ENCODE results near the gene MARK2. TPM values are rescaled to one million over a fixed set of nuclear protein-coding genes. Genes with fewer than 3 reads are reported as not detected.

Gene MARK2
- total RNA-seq, 1 experiment from 2014 or later: 39.8 TPM

GRCh38 chr11:63923319-63923718 lies 84.4 kb downstream of the MARK2 start:
- no TSS peak for BruUV-seq (replicated peaks)
- Mint-ChIP-seq H3K9me3 (ENCODE audit: unreplicated experiment) (no peaks in the 10 kb centered on the region), H3K36me3 (ENCODE audit: insufficient read depth, unreplicated experiment) (no peaks in the 10 kb centered on the region), H3K4me3 (ENCODE audit: unreplicated experiment) (no peak overlapping the region), H3K27me3 (ENCODE audit: insufficient read depth, unreplicated experiment) (no peaks in the 10 kb centered on the region), H3K4me1 (ENCODE audit: insufficient read depth, unreplicated experiment) (peaks cover 4% of the 10 kb centered on the region), H3K27ac (ENCODE audit: low read depth, unreplicated experiment) (no peak overlapping the region)
- no peak for TF ChIP-seq CTCF (IDR thresholded peaks at IDR 0.05; ENCODE audit: unreplicated experiment)
- DNase-seq (ENCODE audit: unreplicated experiment): no peak
- CTCF ChIA-PET: no interaction called here
- POLR2A ChIA-PET: no interaction called here
- intact Hi-C loops (cut with micrococcal nuclease): no loop called here

- no peak for TF ChIP-seq CTCF (IDR thresholded peaks at IDR 0.05; ENCODE audit: unreplicated experiment)
- DNase-seq (ENCODE audit: unreplicated experiment): no peak
- no peaks in the 10 kb centered on the region for H3K27me3 Mint-ChIP-seq (ENCODE audit: insufficient read depth, unreplicated experiment)
- BruUV-seq (replicated peaks): no TSS peak
- H3K27ac Mint-ChIP-seq (ENCODE audit: low read depth, unreplicated experiment): no peak overlapping the region
- H3K36me3 Mint-ChIP-seq (ENCODE audit: insufficient read depth, unreplicated experiment): peaks cover 7% of the 10 kb centered on the region
- H3K4me3 Mint-ChIP-seq (ENCODE audit: unreplicated experiment): no peak overlapping the region
- intact Hi-C loops (cut with micrococcal nuclease): loop anchor here (10.0 kb wide), 1 partner anchor 45 kb away; no protein-coding TSS in a partner anchor
- no peaks in the 10 kb centered on the region for H3K4me1 Mint-ChIP-seq (ENCODE audit: insufficient read depth, unreplicated experiment)
- ChIA-PET CTCF (interaction anchor here (0.7 to 1.9 kb wide), 3 partner anchors 16 to 96 kb away, joined by 3 to 7 read pairs (median 3); no protein-coding TSS in a partner anchor), POLR2A (interaction anchor here (0.6 kb wide), 1 partner anchor 135 kb away, joined by 3 read pairs; no protein-coding TSS in a partner anchor)
- H3K9me3 Mint-ChIP-seq (ENCODE audit: unreplicated experiment): no peaks in the 10 kb centered on the region
Measured at GRCh38 chr11:63929616-63930015, 90.7 kb downstream of the MARK2 start.

GRCh38 chr11:63931045-63931444 lies 92.1 kb downstream of the MARK2 start:
- ChIA-PET CTCF (interaction anchor here (0.6 to 1.9 kb wide), 3 partner anchors 22 to 94 kb away, joined by 3 to 7 read pairs (median 4); no protein-coding TSS in a partner anchor), POLR2A (no interaction called here)
- Mint-ChIP-seq H3K27ac (ENCODE audit: low read depth, unreplicated experiment) (no peak overlapping the region), H3K9me3 (ENCODE audit: unreplicated experiment) (no peaks in the 10 kb centered on the region), H3K36me3 (ENCODE audit: insufficient read depth, unreplicated experiment) (peaks cover 7% of the 10 kb centered on the region), H3K27me3 (ENCODE audit: insufficient read depth, unreplicated experiment) (no peaks in the 10 kb centered on the region), H3K4me3 (ENCODE audit: unreplicated experiment) (no peak overlapping the region), H3K4me1 (ENCODE audit: insufficient read depth, unreplicated experiment) (no peaks in the 10 kb centered on the region)
- intact Hi-C loops (cut with micrococcal nuclease): loop anchor here (10.0 kb wide), 1 partner anchor 46 kb away; no protein-coding TSS in a partner anchor
- no TSS peak for BruUV-seq (replicated peaks)
- DNase-seq (ENCODE audit: unreplicated experiment): no peak
- no peak for TF ChIP-seq CTCF (IDR thresholded peaks at IDR 0.05; ENCODE audit: unreplicated experiment)

GRCh38 chr11:63931876-63932275 lies 93.0 kb downstream of the MARK2 start:
- intact Hi-C loops (cut with micrococcal nuclease): loop anchor here (10.0 kb wide), 1 partner anchor 47 kb away; no protein-coding TSS in a partner anchor
- TF ChIP-seq CTCF (IDR thresholded peaks at IDR 0.05; ENCODE audit: unreplicated experiment): no peak

More at GRCh38 chr11:63931876-63932275, 93.0 kb downstream of the MARK2 start:
- no peaks in the 10 kb centered on the region for H3K9me3 Mint-ChIP-seq (ENCODE audit: unreplicated experiment)
- no peaks in the 10 kb centered on the region for H3K4me1 Mint-ChIP-seq (ENCODE audit: insufficient read depth, unreplicated experiment)
- BruUV-seq (replicated peaks): no TSS peak
- H3K4me3 Mint-ChIP-seq (ENCODE audit: unreplicated experiment): no peak overlapping the region
- no peak overlapping the region for H3K27ac Mint-ChIP-seq (ENCODE audit: low read depth, unreplicated experiment)
- H3K27me3 Mint-ChIP-seq (ENCODE audit: insufficient read depth, unreplicated experiment): no peaks in the 10 kb centered on the region
- DNase-seq (ENCODE audit: unreplicated experiment): no peak
- POLR2A ChIA-PET: no interaction called here
- CTCF ChIA-PET: interaction anchor here (1.0 to 1.9 kb wide), 2 partner anchors 60 to 95 kb away, joined by 4 to 7 read pairs; no protein-coding TSS in a partner anchor
- peaks cover 7% of the 10 kb centered on the region for H3K36me3 Mint-ChIP-seq (ENCODE audit: insufficient read depth, unreplicated experiment)

Data from MCF 10A (cell line).